ENCODE measurements around the gene ACRV1.
"Not testable (repeated sequence)": the region's sequence is repeated elsewhere in the genome, so short reads cannot be mapped to it uniquely, and the experiment has no call there.

The ACRV1 gene

GRCh38 chr11:125680747-125681146 lies at the start of gene ACRV1:
TSS of gene ACRV1 (minus strand) at chr11:125680847. CDS start at chr11:125680780, 67 bp downstream.
- no peak for DNase-seq

- no peak for DNase-seq
Measured at GRCh38 chr11:125728969-125729368, 48.3 kb upstream of the ACRV1 start.

- DNase-seq: no peak
Measured at GRCh38 chr11:125724125-125724524, 43.5 kb upstream of the ACRV1 start.

- DNase-seq: no peak
Measured at GRCh38 chr11:125720781-125721180, 40.1 kb upstream of the ACRV1 start.

GRCh38 chr11:125704686-125705085 lies 24.0 kb upstream of the ACRV1 start:
- not testable (repeated sequence) for DNase-seq

GRCh38 chr11:125701858-125702621 lies 21.4 kb upstream of the ACRV1 start:
- no peak for DNase-seq

- no peak for DNase-seq
Measured at GRCh38 chr11:125701018-125701610, 20.5 kb upstream of the ACRV1 start.

- no peak for DNase-seq
Measured at GRCh38 chr11:125694951-125695350, 14.3 kb upstream of the ACRV1 start.

- DNase-seq: no peak
Measured at GRCh38 chr11:125692887-125693286, 12.2 kb upstream of the ACRV1 start.

GRCh38 chr11:125690006-125690405 lies 9.4 kb upstream of the ACRV1 start:
- no peak for DNase-seq

GRCh38 chr11:125689274-125689859 lies 8.7 kb upstream of the ACRV1 start:
- DNase-seq: no peak

GRCh38 chr11:125688632-125689031 lies 8.0 kb upstream of the ACRV1 start:
- no peak for DNase-seq

GRCh38 chr11:125688066-125688465 lies 7.4 kb upstream of the ACRV1 start:
- no peak for DNase-seq

GRCh38 chr11:125685228-125685627 lies 4.6 kb upstream of the ACRV1 start:
- no peak for DNase-seq

GRCh38 chr11:125679837-125680236 lies 810 bp downstream of the ACRV1 start:
- no peak for DNase-seq

- no peak for DNase-seq
Measured at GRCh38 chr11:125679397-125679796, 1.2 kb downstream of the ACRV1 start.

GRCh38 chr11:125675196-125675595 lies 5.5 kb downstream of the ACRV1 start:
- DNase-seq: no peak

GRCh38 chr11:125674210-125674609 lies 6.4 kb downstream of the ACRV1 start:
- no peak for DNase-seq

GRCh38 chr11:125671561-125671960 lies 9.1 kb downstream of the ACRV1 start:
- no peak for DNase-seq

GRCh38 chr11:125670172-125670571 lies 10.5 kb downstream of the ACRV1 start:
- no peak for DNase-seq

GRCh38 chr11:125667151-125667550 lies 13.5 kb downstream of the ACRV1 start:
- DNase-seq: no peak

GRCh38 chr11:125663910-125664309 lies 16.7 kb downstream of the ACRV1 start:
- DNase-seq: no peak

- no peak for DNase-seq
Measured at GRCh38 chr11:125662689-125663088, 18.0 kb downstream of the ACRV1 start.

- no peak for DNase-seq
Measured at GRCh38 chr11:125649465-125650166, 31.0 kb downstream of the ACRV1 start.
